A673 (cell line): ENCODE data around the gene COQ10B. TPM values are rescaled to one million over a fixed set of nuclear protein-coding genes. Genes with fewer than 3 reads are reported as not detected.
"Not testable (repeated sequence)": the region's sequence is repeated elsewhere in the genome, so short reads cannot be mapped to it uniquely, and the experiment has no call there.

Source experiments
- BruUV-seq: library from RNA; stranded (reverse); fragments of 400-500 nt; replicated peaks from 2 replicates; lab custom pipeline; 2021; lab: Mats Ljungman, UMichigan
- CTCF ChIA-PET: fragments of 300-600 bp; sonication (Branson Sonifier 250); formaldehyde crosslinking; loops from one replicate; lab custom pipeline; 2022; ENCODE audit warnings: antibody characterized with exemption; lab: Charles Lee
- POLR2A ChIA-PET: fragments of 300-600 bp; sonication (Branson Sonifier 250); formaldehyde crosslinking; loops from one replicate; lab custom pipeline; 2022; ENCODE audit warnings: antibody characterized with exemption; ENCODE audit not compliant: low non-redundant PET; lab: Charles Lee
- DNase-seq: peaks from one replicate; pipeline ENCODE4 v3.0.0-alpha.2; 2015; ENCODE audit warnings: low spot score
- H3K27ac ChIP-seq: fragments of 200-600 bp; sonication (generic); 2 replicates; pipeline ENCODE4 v1.5.1; 2016; ENCODE audit warnings: mixed run types, low read depth, mild to moderate bottlenecking, mixed read lengths, antibody characterized with exemption, low read length; ENCODE audit not compliant: poor library complexity, severe bottlenecking
- H3K27me3 ChIP-seq: fragments of 200-600 bp; sonication (generic); replicated peaks from 2 replicates; pipeline ENCODE4 v1.6.1; 2017; ENCODE audit warnings: mixed run types, low read depth, mild to moderate bottlenecking, mixed read lengths, antibody characterized with exemption, low read length; ENCODE audit not compliant: insufficient read depth, poor library complexity
- H3K36me3 ChIP-seq: fragments of 200-600 bp; sonication (generic); 2 replicates; pipeline ENCODE4 v1.6.1; 2016; ENCODE audit warnings: mixed run types, mild to moderate bottlenecking, mixed read lengths, antibody characterized with exemption, low read length; ENCODE audit not compliant: insufficient read depth, poor library complexity, severe bottlenecking
- H3K4me1 ChIP-seq: fragments of 200-600 bp; sonication (generic); 2 replicates; pipeline ENCODE4 v1.6.1; 2017; ENCODE audit warnings: mixed run types, mild to moderate bottlenecking, mixed read lengths, antibody characterized with exemption, low read length; ENCODE audit not compliant: insufficient read depth, poor library complexity, severe bottlenecking
- H3K4me3 ChIP-seq: fragments of 200-600 bp; sonication (generic); 2 replicates; pipeline ENCODE4 v1.5.1; 2016; ENCODE audit warnings: low read depth, mixed run types, mild to moderate bottlenecking, mixed read lengths, low read length; ENCODE audit not compliant: poor library complexity, severe bottlenecking
- H3K9me3 ChIP-seq: fragments of 200-600 bp; sonication (generic); 2 replicates; pipeline ENCODE4 v1.6.1; 2016; ENCODE audit warnings: mixed run types, low read depth, mild to moderate bottlenecking, mixed read lengths, antibody characterized with exemption, low read length; ENCODE audit not compliant: poor library complexity, severe bottlenecking
- CTCF ChIP-seq: fragments of 300-800, 200-600 bp; sonication (generic); conservative IDR thresholded peaks from 2 replicates; pipeline ENCODE4 v1.5.1; 2017; ENCODE audit warnings: low read depth, mild to moderate bottlenecking, antibody characterized with exemption, low read length, moderate library complexity, mixed read lengths
- EZH2 ChIP-seq: fragments of 200-600 bp; sonication (generic); IDR thresholded peaks from 2 replicates; pipeline ENCODE4 v1.6.1; 2017; ENCODE audit warnings: borderline replicate concordance, low read depth, mild to moderate bottlenecking, mixed read lengths, antibody characterized with exemption, low read length; ENCODE audit not compliant: poor library complexity, severe bottlenecking
- intact Hi-C: fragments of 100-400 bp; cut with micrococcal nuclease; formaldehyde crosslinking; loops from one replicate; pipeline ENCODE4 v1.10.0; 2022; ENCODE audit not compliant: unreplicated experiment
- total RNA-seq: library from RNA; stranded (reverse); gene quantifications from 2 replicates; pipeline ENCODE4 v1.2.3, GENCODE V29; 2021

The COQ10B gene
- total RNA-seq, 1 experiment from 2014 or later = 17.1 TPM

- H3K27ac ChIP-seq = no peak overlapping the region
- H3K4me1 ChIP-seq = peaks cover 18% of the 10 kb centered on the region
- CTCF ChIA-PET = no interaction called here
These were observed 25.4 kb upstream of the COQ10B start for GRCh38 chr2:197427986-197428385.

GRCh38 chr2:197431858-197432257 is 21.5 kb upstream of the COQ10B start:
- Histone ChIP-seq H3K4me1 (peaks cover 28% of the 10 kb centered on the region), H3K27me3 (no peaks in the 10 kb centered on the region), H3K36me3 (peaks cover 8% of the 10 kb centered on the region), H3K4me3 (no peak overlapping the region), H3K27ac (no peak overlapping the region), H3K9me3 (no peaks in the 10 kb centered on the region)
- TF ChIP-seq CTCF (no peak), EZH2 (no peak)
- intact Hi-C loops = no loop called here
- CTCF ChIA-PET = no interaction called here
- BruUV-seq = no TSS peak
- DNase-seq = no peak
- POLR2A ChIA-PET = no interaction called here

More at GRCh38 chr2:197427986-197428385, 25.4 kb upstream of the COQ10B start:
- intact Hi-C loops = loop anchor here (10.0 kb wide), 1 partner anchor 347 kb away; no protein-coding TSS in a partner anchor
- TF ChIP-seq EZH2 = no peak
- Histone ChIP-seq H3K36me3 (peaks cover 17% of the 10 kb centered on the region), H3K4me3 (no peak overlapping the region), H3K9me3 (no peaks in the 10 kb centered on the region), H3K27me3 (no peaks in the 10 kb centered on the region)
- POLR2A ChIA-PET = no interaction called here
- no peak for DNase-seq
- BruUV-seq = no TSS peak

- H3K27ac ChIP-seq, CTCF ChIA-PET, H3K36me3 ChIP-seq, BruUV-seq, H3K27me3 ChIP-seq, POLR2A ChIA-PET, H3K9me3 ChIP-seq, DNase-seq, intact Hi-C loops: not testable (repeated sequence)
- Histone ChIP-seq H3K4me3 (peak overlapping the region; percentile 82), H3K4me1 (peaks cover 22% of the 10 kb centered on the region)
These were observed 20.8 kb upstream of the COQ10B start for GRCh38 chr2:197432527-197432926.

- no peak for DNase-seq
- peak overlapping the region; percentile 82 for H3K4me3 ChIP-seq
- H3K27ac ChIP-seq = peak overlapping the region; percentile 96
- intact Hi-C loops = no loop called here
- no peaks in the 10 kb centered on the region for H3K27me3 ChIP-seq
- CTCF ChIA-PET = no interaction called here
- H3K4me1 ChIP-seq = peaks cover 16% of the 10 kb centered on the region
- no peaks in the 10 kb centered on the region for H3K9me3 ChIP-seq
- peaks cover 4% of the 10 kb centered on the region for H3K36me3 ChIP-seq
- BruUV-seq = TSS peak; percentile 63
- POLR2A ChIA-PET = no interaction called here
- TF ChIP-seq CTCF (no peak), EZH2 (no peak)
These were observed 19.4 kb upstream of the COQ10B start for GRCh38 chr2:197433780-197434438.
